GM19372 (cell line): ENCODE data around the gene LGALS7B.
"Not testable (repeated sequence)": the region's sequence is repeated elsewhere in the genome, so short reads cannot be mapped to it uniquely, and the experiment has no call there.

Source experiments
- ATAC-seq: cut with Tn5 transposase; IDR thresholded peaks from one replicate; pipeline ENCODE4 v1.9.1; 2021; ENCODE audit warnings: mild to moderate bottlenecking, low read depth, moderate library complexity; ENCODE audit not compliant: unreplicated experiment

Gene LGALS7B

DNA sequence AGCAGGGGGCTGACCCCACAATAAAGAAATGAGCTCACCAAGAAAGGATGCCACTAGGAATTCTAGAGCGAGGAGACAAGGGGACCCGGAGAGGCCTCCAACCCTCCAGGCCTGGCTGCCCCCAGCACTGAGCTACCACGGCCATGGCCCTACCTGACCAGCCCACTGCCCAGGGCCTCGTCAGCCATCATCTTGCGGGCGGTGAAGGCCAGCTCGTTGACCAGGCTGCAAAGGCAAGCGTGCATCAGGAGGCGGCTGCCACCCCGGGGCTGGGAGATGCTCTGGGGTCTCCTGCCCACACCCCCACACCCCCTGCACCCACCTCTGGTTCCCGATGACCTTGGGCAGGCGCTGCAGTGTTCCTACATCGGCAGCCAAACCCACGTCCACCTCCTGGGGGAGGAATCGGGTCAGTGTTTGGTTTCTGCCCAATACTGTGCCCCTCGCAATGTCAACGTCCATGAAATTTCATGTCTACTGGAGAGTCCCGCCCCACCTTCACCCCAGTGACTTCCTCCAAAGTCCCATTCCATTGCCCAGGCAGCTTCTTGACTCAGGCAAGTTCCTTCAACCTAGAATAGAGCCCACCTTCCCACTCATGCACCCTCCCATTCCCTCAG, 27.2 kb downstream of the LGALS7B start:
- ATAC-seq, result no peak

DNA sequence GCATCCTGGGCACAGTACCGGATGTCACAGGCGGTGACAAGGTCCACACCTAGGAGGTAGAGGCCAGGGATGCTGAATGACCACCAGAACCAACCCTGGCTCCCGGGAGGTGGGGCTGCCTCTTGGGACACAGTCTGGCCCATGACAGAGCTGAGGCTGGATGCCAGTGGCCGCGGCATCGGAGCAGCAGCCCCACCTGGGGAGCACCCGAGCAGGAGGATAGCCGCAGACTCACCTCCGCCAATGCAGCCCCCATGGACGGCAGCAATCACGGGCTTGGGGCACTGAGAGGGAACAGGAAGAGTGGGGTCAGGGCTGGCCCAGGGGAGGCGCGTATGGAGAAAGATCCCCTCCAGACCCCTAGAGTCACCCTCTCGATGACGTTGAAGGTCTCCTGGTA, 28.1 kb downstream of the LGALS7B start:
- ATAC-seq, result no peak

DNA sequence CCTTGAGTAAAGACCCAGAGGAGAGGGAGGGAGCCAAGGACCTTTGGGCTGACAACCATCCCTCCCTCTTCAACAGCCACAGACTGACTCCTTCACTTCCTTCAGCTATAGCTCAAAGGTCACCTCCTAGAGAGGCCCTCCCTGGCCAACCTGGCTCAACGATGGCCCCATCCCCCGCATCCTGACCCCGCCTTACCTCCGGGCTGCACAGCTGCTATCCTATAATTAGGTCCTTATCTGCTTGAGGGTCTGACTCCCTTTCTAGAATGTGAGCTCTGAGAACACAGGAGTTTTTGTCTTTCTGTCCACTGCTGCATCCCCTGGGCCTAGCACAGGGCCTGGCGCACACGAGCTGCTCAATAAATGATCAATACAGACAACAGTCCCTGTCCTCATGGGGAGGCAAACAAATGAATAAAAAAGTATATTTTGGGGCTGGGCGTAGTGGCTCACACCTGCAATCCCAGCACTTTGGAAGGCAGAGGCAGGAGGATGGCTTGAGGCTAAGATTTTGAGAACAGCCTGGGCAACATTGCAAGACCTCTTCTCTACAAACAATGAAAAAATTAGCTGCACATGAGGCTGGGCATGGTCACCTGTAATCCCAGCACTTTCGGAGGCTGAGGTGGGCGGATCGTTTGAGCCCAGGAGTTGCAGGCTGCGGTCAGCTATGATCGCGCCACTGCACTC, 30.4 kb downstream of the LGALS7B start:
- no peak for ATAC-seq

DNA sequence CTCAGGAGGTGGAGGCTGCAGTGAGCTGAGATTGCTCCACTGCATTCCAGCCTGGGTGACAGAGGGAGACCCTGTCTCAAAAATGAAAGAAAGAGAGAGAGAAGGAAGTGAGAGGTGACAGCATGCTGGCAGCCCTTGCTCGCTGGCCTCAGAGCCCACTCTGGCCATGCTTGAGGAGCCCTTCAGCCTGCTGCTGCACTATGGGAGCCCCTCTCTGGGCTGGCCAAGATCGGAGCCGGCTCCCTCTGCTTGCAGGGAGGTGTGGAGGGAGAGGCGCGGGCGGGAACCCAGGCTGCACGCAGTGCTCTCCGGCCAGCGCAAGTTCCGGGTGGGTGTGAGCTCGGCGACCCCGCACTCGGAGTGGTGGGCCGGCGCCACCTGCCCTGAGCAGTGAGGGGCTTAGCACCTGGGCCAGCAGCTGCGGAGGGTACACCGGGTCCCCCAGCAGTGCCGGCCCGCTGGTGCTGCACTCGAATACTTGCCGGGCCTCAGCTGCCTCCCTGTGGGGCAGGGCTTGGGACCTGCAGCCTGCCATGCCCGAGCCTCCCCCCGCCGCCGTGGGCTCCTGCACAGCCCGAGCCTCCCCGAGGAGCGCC, 32.3 kb downstream of the LGALS7B start:
- ATAC-seq, result not testable (repeated sequence)

DNA sequence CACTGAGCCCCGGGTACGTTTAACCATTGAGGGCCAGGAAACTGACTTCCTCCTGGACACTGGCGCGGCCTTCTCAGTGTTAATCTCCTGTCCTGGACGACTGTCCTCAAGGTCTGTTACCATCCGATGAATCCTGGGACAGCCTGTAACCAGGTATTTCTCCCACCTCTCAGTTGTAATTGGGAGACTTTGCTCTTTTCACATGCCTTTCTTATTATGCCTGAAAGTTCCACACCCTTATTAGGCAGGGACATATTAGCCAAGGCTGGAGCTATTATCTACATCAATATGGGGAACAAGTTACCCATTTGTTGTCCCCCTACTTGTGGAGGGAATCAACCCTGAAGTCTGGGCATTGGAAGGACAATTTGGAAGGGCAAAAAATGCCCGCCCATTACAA, 36.9 kb downstream of the LGALS7B start:
- ATAC-seq, result not testable (repeated sequence)

DNA sequence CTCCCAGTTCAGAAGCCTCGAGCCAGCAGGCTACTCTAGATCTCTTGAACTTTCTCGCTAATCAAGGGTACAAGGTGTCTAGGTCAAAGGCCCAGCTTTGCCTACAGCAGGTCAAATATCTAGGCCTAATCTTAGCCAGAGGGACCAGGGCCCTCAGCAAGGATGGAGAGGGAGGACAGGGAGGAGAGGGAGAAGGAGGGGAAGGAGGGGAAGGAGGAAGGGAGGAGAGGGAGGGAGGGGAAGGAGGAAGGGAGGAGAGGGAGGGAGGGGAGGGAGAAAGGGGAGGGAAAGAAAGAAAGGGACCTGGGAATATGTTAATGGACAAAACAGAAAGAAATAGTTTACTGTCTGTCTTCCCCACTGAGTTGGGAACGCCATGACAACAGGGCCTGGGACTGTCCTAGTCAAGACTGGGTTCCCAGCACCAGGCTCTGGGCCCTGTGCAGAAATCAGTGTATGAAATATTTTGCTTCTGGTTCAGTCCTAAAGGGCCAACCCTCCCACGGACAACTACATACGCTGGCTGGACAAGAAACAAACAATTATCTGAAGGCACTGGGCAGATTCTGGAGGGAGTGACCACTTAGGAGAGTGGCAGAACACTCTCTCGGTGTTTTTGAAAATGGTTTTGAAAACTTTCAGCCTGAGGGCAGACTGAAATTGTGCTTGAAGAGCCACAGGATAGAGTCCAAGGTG, 38.0 kb downstream of the LGALS7B start:
- no peak for ATAC-seq

DNA sequence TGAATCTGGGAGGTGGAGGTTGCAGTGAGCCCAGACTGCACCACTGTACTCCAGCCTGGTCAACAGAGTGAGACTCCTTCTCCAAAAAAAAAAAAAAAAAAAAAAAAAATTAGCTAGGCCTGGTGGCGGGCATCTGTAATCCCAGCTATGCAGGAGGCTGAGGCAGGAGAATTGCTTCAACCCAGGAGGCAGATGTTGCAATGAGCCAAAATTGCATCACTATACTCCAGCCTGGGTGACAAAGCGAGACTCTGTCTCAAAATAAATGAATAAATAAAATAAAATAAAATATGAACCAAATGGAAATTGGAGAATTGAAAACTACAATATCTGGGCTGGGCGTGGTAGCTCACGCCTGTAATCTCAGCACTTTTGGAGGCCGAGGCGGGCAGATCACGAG, 40.2 kb downstream of the LGALS7B start:
- not testable (repeated sequence) for ATAC-seq

DNA sequence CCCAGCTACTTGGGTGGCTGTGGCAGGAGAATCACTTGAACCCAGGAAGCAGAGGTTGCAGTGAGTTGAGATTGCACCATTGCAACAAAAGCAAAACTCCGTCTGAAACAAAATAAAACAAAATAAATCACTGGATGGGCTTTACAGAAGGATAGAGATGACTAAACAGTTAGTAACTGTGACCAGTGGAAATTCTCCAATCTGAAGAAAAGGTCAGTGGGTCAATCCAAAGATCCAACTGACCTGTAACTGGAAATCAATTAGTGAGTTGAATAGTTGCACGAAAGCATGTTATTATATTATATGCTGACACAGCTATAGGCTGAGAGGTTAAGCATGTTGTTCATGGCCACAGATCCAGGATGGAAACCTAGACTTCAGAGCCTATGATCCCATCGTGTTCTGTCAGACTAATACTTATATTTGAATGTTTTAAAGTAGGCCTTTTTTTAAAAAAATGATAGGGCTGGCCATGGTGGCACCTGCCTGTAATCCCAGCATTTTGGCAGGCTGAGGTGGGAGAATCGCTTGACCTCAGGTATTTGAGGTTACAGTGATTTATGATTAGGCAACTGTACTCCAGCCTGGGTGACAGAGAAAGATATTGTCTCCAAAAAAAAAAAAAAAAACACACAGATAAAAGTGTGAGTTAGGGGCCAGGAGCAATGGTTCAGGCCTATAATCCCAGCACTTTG, 41.2 kb downstream of the LGALS7B start:
- ATAC-seq, result no peak

DNA sequence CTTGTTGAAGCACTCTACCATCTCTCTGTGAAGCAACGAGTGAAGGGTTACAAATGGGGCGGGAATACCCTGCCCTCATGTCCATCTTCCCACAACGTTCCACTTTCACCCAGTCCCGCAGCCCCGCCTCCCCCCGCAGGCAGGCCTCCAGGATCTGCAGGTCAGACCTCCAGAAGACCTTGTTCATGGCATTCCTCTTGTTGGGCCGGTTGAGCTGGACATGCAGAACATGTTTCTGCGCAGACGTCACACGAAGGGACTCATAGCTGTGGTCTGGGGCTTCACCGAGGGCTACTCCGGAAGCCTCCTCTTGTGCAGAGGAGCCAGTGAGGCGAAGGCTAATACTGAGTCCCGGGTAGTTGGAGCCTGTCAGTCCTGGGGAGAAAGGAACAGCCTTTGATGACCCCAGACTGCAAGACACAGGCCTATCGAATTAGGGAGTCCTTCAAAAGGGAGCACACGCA, 42.2 kb downstream of the LGALS7B start:
- ATAC-seq, result peak; percentile 39

DNA sequence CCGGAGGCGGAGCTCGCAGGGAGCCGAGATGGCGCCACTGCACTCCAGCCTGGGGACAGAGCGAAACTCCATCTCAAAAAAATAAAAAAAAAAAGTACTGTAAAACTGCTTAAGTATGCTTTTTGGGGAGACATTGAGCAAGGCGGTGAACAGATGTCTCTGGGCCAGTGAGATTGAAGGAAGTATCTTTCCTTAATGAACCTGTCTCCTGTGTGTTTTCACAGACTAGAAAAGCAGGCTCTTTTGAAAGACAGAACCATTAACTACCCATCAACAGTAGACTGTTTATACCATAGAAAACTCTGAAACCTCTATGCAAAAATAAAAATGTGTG, 44.1 kb downstream of the LGALS7B start:
- no peak for ATAC-seq

DNA sequence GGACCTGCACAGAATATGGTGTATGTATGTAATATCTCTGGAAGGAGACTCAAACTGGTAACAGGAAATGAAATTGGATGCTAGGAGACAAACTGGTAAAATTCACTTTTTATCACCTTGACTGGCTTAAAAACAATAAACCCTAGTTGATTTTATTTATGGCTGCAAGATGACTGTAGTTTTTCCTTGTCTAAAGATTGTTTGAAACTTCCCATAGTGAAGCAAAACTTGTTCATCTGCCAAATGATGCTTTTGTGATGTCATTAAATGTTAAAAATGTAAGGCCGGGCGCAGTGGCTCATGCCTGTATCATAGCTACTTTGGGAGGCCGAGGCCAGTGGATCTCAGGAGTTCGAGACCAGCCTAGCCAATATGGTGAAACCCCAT, 45.1 kb downstream of the LGALS7B start:
- no peak for ATAC-seq

DNA sequence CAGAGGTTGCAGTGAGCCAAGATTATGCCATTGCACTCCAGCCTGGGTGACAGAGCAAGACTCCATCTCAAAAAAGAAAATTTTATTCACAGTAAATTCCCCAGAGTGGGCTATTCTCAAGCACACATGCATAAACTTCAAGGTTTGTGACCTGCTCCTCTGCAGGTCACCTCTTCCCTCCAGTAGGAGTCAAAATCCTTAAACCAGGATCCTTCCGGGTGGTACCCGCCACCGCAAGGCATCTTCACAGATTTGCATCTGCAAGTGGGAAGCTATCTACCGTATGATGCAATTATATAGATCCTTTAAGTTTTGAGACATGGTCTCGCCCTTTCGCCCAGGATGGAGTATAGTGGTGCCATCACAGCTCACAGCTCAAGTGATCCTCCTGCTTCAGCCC, 45.6 kb downstream of the LGALS7B start:
- no peak for ATAC-seq

DNA sequence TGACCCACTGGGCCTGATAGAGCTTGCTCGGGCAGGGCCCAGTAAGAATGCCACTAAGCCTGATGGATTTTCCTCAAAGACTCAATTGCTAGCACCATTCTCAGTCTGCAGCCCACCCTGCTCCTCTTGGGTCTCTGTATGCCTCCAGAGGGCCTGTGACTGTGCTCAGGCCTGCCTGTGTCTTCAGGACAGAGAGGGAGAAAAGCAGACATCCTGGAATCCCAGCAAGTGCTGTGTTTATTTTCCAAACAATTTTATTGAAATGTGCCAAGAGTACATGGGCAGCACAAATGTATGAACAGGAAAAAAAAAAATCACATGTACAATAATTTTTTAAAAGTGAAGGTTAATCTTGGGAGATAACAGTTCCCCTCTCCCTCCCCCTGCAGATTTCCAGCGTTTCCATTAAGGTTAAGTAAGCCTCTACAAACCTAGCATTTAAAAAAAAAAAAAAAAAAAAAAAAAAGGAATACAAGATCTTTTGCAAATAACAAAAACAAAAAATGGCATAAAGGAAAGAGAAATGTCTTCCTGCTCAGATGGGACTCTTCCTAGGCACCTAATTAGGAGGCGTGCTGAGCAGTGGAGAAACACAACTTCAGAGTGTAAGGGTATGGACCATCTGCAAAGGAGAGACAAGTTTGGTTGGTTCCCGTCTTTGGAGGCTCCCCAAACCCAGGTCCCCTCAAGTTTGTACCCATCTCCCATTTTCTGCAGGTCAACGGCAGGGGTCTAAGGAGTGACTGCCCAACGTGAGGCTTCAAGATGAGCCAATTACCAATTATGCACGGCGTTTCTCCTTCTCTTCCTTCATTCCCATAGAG, 47.4 kb downstream of the LGALS7B start:
- no peak for ATAC-seq

DNA sequence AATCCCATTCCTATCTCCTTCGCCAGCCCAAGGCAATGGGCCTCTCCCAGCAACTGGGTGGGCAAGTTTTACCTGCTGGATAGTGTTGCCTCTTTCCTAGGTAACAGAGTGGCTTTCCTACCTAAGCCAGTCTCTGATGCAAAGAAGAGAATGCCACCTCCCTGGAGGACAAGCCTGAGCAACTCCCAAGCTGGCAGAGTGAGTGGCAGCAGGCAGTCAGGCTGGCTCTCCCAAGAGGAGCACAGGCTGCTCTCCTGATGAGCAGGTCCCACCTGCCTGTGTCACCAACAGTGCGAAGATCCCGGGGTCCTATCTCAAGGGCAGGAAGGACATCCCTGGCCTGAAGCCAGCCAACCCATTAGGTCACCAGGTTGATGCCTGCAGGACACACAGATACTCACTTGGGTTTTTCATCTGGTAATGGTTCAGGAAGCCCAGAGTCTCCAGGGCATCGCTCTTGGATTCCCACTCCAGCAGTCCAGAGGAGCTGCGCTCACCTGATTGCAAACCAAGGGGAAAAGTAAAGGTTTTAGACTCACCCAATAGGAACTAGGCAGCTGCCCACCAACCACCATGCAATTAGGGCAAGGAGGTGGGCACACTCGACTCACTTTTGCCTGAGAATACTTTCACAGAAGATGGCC, 48.1 kb downstream of the LGALS7B start:
- no peak for ATAC-seq

DNA sequence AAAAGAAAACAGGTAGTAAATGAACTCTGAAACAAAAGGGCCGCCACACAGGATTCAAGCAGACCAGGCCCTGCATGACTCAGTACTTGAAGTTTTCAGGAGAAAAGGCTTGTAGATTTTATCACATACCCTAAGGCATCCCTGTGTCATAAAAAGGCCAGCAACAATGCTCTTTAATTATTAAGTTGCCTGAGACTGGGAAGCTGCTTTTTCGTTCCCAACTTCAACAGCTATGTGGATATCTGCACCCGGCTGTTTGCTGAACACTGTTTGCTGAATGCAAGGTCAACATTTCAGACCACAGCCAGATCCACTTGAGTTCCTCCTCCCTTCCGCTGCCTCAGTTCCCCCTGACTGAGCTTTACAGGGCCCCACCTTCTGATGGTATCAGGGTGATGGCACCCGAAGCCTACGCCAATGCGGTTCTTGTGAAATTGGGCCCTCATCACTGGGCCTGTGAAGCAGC, 48.7 kb downstream of the LGALS7B start:
- no peak for ATAC-seq

DNA sequence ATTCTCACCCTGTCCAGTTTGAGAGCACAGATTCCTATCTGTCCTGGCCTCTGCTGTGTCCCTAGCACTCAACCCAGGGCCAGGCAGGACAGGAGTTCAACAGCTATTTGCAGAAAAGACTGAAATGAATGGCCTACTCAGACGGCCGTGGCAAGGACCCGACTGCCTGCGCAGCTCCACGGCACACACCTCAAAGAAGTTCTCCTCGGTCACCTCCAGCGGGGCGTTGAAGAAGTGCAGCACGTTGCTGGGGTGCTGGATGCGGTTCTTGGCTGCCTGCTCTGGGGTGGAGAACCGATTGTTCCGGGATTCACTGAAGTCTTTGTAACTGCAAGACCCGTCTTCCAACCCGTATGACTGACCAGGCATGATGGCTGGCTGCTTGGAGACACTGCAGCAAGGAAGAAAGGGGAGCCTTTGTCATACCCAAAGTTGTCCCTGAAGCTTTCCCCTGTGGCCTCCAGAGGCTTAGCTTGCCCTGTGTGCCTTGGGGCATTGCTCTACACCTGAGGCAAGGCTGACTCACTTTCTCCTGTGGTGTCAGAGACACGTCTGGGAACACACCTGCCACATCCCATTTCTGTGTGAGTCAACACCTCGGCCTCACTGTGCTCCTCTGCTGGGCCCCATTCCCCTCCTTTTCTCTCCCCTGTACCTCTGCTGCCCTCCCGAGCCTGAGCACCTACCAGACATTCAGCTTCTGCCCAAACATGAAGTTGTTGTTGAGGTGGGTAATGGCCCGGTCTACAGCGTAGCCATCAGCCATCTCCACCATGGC, 49.4 kb downstream of the LGALS7B start:
- no peak for ATAC-seq

DNA sequence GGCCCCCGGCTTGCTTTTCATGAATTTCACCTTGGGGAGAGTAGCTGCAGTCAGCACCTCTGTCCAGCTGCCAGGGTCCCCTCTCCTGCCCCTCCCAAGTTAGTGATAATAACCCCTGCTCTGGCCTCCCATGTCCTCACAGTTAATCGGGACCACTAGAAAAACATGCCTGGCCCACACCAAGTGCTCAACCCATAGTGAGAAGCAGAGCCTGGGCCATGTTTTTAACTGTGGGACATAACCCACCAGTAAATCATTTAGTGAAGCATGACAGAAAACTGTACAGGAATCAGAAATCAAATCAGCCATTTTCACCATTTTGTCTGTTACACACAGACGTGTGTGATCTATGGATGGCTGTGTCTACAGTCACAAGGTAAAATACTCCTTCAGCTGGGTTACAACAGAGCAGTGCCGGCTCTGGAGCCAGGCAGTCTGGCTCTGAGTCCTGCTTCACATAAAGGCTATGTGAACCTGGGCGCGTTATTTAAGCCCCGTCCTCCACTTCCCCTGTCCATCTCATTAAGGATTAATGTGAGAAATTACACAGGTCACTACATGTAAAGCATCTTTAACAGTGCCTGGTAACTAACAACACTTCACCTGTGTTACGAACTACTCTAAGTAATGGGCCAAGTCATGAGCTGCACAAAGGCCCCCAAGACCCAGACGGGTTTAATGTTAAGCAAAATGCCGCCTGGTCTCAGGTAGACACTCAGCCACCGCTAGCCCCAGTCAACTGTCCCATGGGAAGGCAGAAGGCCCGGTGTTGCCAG, 50.2 kb downstream of the LGALS7B start:
- no peak for ATAC-seq
